HG03064 (cell line): ENCODE measurements around the gene EDDM3A.

Experiments used
- ATAC-seq: cut with Tn5 transposase; IDR thresholded peaks from one replicate; pipeline ENCODE4 v1.9.1; 2021; ENCODE audit warnings: low read depth; ENCODE audit not compliant: unreplicated experiment

The EDDM3A gene

DNA sequence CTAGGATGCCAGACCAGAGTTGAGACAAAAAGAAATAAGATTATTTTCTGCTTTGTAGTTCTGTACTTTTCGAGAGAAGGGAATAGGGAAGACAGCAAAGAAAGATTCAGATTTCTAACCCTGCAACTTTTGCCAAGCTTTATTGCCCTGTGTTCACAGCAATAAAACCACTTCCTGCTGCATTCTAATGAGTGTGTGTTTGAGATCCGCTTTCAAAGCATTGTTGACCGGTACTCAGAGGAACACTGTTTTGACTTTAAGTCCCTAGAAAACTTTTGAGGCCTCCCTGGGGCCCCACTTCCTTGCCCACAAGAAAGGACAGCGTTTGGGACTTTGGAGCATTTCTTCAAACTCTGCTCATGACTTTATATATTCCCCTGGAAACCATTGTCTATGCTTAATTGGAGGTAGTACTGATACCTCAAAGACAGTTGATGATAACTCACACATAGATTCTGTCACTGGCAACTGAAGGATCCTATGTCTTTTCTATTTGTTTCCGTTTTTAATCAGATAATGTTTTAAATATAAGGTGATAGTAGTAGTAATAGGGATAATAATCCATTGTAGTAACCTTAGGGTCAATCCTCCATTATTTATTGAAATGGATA, 36.7 kb downstream of the EDDM3A start:
- ATAC-seq = no peak

DNA sequence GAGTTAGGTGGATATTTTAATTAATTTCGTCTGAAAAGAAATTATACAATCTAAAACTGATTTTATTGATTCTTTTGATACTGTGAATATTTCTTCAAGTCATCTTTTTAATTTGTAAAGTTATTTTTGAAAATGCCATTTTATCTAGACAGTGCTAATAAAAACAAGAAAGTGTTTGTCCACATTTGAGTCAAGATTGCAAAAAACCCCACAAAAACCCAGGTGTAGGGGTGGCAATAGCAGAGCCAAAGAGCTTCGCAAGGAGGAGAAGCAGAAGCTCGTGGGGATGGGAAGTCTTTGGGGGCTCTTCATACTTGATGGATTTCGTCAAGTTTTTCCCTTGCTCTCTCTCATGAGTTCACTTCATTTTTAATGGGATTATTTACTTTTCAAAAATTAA, 41.3 kb downstream of the EDDM3A start:
- ATAC-seq = no peak

DNA sequence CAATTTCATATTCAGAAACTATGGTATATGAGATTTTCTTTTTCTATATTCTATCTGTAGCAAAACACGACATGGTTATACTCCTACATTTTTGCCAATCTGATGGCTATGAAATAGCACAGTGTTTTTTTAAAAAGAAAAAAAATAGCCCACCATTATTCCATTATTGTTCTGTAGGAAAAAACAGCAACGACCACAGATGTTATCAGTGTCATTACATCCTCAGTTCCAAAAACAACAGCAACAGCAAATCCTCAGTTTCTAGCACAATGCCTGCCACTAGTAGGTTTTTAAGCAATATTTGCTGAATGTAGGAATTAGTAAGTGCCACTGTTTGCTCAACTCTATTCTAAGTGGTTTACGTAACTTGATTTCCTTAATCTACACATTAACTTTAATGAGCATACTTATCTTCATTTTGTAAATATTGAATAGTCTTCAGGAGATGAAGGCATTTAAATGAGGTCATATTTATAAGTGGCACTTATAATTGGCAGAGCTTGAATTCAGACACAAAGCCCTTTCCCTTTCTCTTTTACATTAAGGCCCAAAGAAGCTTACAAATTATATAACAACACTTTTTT, 43.6 kb downstream of the EDDM3A start:
- ATAC-seq = no peak

DNA sequence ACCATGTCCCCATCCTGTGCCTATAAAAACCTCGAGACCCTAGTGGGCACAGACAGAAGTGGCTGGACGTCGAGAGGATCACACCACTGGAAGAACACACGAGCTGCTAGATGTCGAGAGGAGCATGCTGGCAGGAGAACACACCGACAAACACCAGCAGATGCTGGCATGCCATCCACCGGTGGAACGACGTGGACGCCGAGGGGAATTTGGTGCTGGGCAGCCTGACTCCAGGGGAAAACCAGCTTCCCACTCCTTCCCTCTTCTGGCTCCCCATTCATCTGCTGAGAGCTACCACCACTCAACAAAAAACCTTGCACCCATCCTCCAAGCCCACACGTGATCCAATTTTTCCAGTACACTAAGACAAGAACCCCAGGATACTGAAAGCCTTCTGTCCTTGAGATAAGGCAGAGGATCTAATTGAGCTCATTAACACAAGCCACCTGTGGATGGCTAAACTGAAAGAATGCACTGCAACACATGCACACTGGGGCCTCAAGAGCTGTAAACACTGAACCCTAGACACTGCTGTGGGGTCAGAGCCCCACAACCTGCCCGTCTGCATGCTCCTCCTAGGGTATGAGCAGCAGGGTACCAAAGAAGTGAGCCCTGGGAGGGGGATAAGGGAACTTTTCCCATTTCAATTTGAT, 44.9 kb downstream of the EDDM3A start:
- ATAC-seq = no peak

DNA sequence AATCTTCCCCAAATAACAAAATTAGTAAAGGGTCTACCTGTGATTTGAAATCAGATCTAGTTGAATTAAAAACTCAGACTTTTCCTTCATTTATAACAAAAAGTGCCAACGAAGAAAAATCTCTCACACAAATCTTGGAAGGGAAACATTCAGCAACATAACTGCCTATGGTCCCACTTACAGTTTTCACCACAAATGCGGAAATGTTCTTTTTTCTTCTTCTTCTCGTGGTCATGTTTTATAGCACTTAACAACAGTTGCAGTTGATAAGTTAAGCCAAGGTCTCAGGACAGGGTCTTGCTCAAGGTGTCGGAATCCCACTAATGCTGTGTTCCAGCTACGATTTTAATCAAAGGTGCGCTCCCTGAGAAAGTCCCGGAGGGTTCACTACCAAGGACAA, 45.5 kb downstream of the EDDM3A start:
- no peak for ATAC-seq

DNA sequence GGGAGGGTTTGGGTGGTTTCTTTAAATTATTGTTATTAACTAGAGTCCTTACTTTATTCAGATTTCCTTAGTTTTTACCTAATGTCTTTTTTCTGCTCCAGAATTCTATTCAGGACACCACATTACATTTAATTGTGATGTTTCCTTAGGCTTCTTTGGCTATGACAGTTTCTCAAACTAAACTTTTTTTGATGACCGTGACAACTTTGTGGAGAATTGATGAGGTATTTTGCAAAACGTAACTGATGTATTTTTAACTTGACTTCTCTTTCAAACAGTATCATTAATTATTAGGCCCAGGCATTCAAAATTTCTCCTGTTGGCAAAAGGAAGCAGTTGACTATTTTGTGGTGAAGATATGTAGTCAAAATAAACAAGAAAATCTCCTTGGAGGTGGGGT, 45.9 kb downstream of the EDDM3A start:
- ATAC-seq = no peak

DNA sequence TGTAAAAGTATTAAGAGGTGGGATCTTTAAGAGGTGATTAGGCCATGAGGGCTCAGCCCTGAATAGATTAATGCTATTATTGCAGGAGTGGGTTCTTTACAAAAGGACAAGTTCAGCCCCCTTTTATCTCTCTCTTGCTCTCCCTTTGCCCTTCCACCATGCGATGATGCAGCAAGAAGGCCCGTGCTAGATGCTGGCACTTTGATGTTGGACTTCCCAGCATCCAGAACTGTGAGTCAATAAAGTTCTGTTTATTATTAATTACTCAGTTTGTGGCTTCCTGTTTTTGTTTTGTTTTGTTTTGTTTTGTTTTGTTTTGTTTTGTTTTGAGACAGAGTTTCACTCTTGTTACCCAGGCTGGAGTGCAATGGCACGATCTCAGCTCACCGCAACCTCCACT, 46.9 kb downstream of the EDDM3A start:
- ATAC-seq = no peak

DNA sequence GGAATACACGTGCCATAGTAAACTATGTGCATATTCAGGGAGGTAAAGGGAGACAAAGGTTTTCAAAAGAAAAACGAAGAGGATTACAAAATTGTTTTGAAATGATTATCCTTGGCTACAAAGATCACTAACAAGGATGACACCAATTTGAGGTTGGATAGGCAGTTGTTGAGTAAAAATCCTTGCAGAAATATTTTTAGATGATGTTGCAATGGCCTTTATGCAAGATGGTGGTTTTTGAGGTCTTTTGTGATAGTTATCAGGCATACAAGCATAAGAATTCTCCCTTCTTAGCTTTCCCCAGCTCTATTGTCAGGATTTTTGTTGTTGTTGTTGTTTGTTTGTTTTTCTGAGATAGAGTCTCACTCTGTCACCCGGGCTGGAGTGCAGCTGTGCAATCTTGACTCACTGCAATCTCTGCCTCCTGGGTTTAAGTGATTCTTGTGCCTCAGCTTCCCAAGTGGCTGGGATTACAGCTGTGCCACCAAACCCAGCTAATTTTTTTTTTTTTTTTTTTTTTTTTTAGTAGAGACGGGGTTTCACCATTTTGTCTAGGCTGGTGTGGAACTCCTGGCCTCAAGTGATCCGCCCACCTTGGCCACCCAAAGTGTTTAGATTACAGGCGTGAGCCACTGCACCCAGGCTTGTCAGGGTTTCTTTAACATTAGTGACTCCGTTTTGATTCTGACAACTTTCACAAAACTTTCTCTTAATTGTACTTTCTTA, 49.1 kb downstream of the EDDM3A start:
- ATAC-seq = no peak

DNA sequence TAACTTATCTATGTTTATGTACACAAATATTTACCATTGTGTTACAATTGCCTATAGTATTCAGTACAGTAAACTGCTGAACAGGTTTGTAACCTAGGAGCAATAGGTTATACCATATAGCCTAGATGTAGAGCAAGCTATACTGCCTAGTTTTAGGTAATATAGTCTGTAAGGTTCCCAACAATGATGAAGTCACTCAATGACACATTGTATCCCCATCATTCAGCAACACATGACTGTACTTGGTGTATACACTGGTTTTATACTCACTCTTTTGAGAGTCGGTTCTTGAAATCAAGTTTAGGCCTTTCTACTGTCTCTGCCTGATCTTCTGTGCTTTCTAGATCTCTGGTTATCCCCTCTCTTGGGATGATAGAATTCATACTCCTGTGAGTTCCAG, 51.5 kb downstream of the EDDM3A start:
- ATAC-seq = no peak
